OCI-M2 (cell line): ENCODE data around the gene SCARB1.
"Not testable (repeated sequence)": the region's sequence is repeated elsewhere in the genome, so short reads cannot be mapped to it uniquely, and the experiment has no call there.

Source experiments
- DNase-seq: peaks from one replicate; lab custom pipeline; 2025; ENCODE audit not compliant: unreplicated experiment; lab: John Stamatoyannopoulos, UW

SCARB1 gene

GRCh38 chr12:124884587-124885438, 21.1 kb upstream of the SCARB1 start:
- peak; percentile 29 for DNase-seq

GRCh38 chr12:124883263-124884130, 19.8 kb upstream of the SCARB1 start:
- no peak for DNase-seq

- no peak for DNase-seq
Measured at GRCh38 chr12:124881123-124881522, 17.5 kb upstream of the SCARB1 start.

GRCh38 chr12:124880335-124880734, 16.7 kb upstream of the SCARB1 start:
- not testable (repeated sequence) for DNase-seq

GRCh38 chr12:124878795-124879516, 15.3 kb upstream of the SCARB1 start:
- no peak for DNase-seq

GRCh38 chr12:124877423-124877822, 13.8 kb upstream of the SCARB1 start:
- DNase-seq, result no peak

- DNase-seq, result no peak
Measured at GRCh38 chr12:124876171-124876570, 12.5 kb upstream of the SCARB1 start.

- no peak for DNase-seq
Measured at GRCh38 chr12:124875803-124876132, 12.1 kb upstream of the SCARB1 start.

- DNase-seq, result no peak
Measured at GRCh38 chr12:124874988-124875802, 11.5 kb upstream of the SCARB1 start.

- DNase-seq, result no peak
Measured at GRCh38 chr12:124874188-124874587, 10.5 kb upstream of the SCARB1 start.

GRCh38 chr12:124872068-124872719, 8.5 kb upstream of the SCARB1 start:
- DNase-seq, result no peak

GRCh38 chr12:124871297-124871696, 7.6 kb upstream of the SCARB1 start:
- DNase-seq, result no peak

- DNase-seq, result no peak
Measured at GRCh38 chr12:124870515-124870914, 6.9 kb upstream of the SCARB1 start.

- DNase-seq, result peak; percentile 29
Measured at GRCh38 chr12:124869059-124869665, 5.5 kb upstream of the SCARB1 start.

GRCh38 chr12:124868252-124869058, 4.8 kb upstream of the SCARB1 start:
- DNase-seq, result no peak

- no peak for DNase-seq
Measured at GRCh38 chr12:124867401-124867930, 3.8 kb upstream of the SCARB1 start.

- no peak for DNase-seq
Measured at GRCh38 chr12:124866883-124867400, 3.3 kb upstream of the SCARB1 start.

- no peak for DNase-seq
Measured at GRCh38 chr12:124866195-124866882, 2.7 kb upstream of the SCARB1 start.
